Measurements from ENCODE around the gene UST.
"Not testable (repeated sequence)": the region's sequence is repeated elsewhere in the genome, so short reads cannot be mapped to it uniquely, and the experiment has no call there.

UST gene

GRCh38 chr6:148874698-148875293 is 128.0 kb downstream of the UST start:
- DNase-seq, result no peak

GRCh38 chr6:148878683-148879082 is 131.9 kb downstream of the UST start:
- DNase-seq, result no peak

- not testable (repeated sequence) for DNase-seq
Measured at GRCh38 chr6:148880742-148881141, 133.9 kb downstream of the UST start.

- DNase-seq, result no peak
Measured at GRCh38 chr6:148881593-148882311, 134.9 kb downstream of the UST start.

- no peak for DNase-seq
Measured at GRCh38 chr6:148883270-148883669, 136.4 kb downstream of the UST start.

- DNase-seq, result no peak
Measured at GRCh38 chr6:148884461-148884860, 137.6 kb downstream of the UST start.

- peak in 1 of 2 donors; percentile 3 for DNase-seq
Measured at GRCh38 chr6:148885136-148885865, 138.5 kb downstream of the UST start.

GRCh38 chr6:148885925-148886845 is 139.4 kb downstream of the UST start:
- DNase-seq, result no peak

GRCh38 chr6:148887181-148887580 is 140.4 kb downstream of the UST start:
- no peak for DNase-seq

GRCh38 chr6:148888856-148889255 is 142.0 kb downstream of the UST start:
- DNase-seq, result no peak

GRCh38 chr6:148890096-148890495 is 143.3 kb downstream of the UST start:
- DNase-seq, result no peak

GRCh38 chr6:148890652-148891404 is 144.0 kb downstream of the UST start:
- no peak for DNase-seq

GRCh38 chr6:148891405-148891783 is 144.6 kb downstream of the UST start:
- DNase-seq, result no peak

- peak in 1 of 2 donors; percentile 28 for DNase-seq
Measured at GRCh38 chr6:148892247-148892646, 145.4 kb downstream of the UST start.

GRCh38 chr6:148893073-148893472 is 146.2 kb downstream of the UST start:
- DNase-seq, result no peak

- DNase-seq, result no peak
Measured at GRCh38 chr6:148893481-148893880, 146.7 kb downstream of the UST start.

- DNase-seq, result no peak
Measured at GRCh38 chr6:148898376-148899014, 151.7 kb downstream of the UST start.

- DNase-seq, result no peak
Measured at GRCh38 chr6:148904896-148905870, 158.4 kb downstream of the UST start.

- no peak for DNase-seq
Measured at GRCh38 chr6:148905901-148906300, 159.1 kb downstream of the UST start.

- no peak for DNase-seq
Measured at GRCh38 chr6:148906386-148906785, 159.6 kb downstream of the UST start.

Data from inflammatory macrophage treated with lipopolysaccharide for 1 hour (primary cell).